Subcutaneous abdominal adipose tissue (tissue), 5 donors: ENCODE measurements around the gene NT5DC2.
"Not testable (repeated sequence)": the region's sequence is repeated elsewhere in the genome, so short reads cannot be mapped to it uniquely, and the experiment has no call there.

Experiments used
- H3K27ac ChIP-seq: one replicate; pipeline ENCODE4 v1.7.0; 2013; ENCODE audit warnings: low read depth, mild to moderate bottlenecking, inconsistent platforms, low read length, moderate library complexity
- H3K27me3 ChIP-seq, 5 donors: one replicate each; pipeline ENCODE4 v1.7.0; 2013; ENCODE audit warnings: low read length in 5 of 5, inconsistent platforms in 1 of 5; ENCODE audit not compliant: control insufficient read depth in 5 of 5, insufficient read depth in 4 of 5
- H3K36me3 ChIP-seq, 5 donors: one replicate each; pipeline ENCODE4 v1.7.0; 2013; ENCODE audit warnings: low read length in 5 of 5; ENCODE audit not compliant: control insufficient read depth in 5 of 5, insufficient read depth in 5 of 5
- H3K4me1 ChIP-seq, 5 donors: one replicate each; pipeline ENCODE4 v1.7.0; 2013; ENCODE audit warnings: low read length in 5 of 5, mild to moderate bottlenecking in 3 of 5, moderate library complexity in 1 of 5; ENCODE audit not compliant: control insufficient read depth in 5 of 5, insufficient read depth in 5 of 5
- H3K4me3 ChIP-seq, 5 donors: one replicate each; pipeline ENCODE4 v1.7.0; 2013; ENCODE audit warnings: low read length in 5 of 5, low read depth in 1 of 5
- H3K9ac ChIP-seq, 5 donors: one replicate each; pipeline ENCODE4 v1.7.0; 2013; ENCODE audit warnings: low read length in 5 of 5, mild to moderate bottlenecking in 4 of 5, moderate library complexity in 3 of 5
- H3K9me3 ChIP-seq, 5 donors: one replicate each; pipeline ENCODE4 v1.7.0; 2013; ENCODE audit warnings: low read length in 5 of 5; ENCODE audit not compliant: control insufficient read depth in 5 of 5
- donor health status: healthy.
- donor health status: healthy.
- donor health status: healthy.
- donor health status: healthy.
- donor health status: healthy.

The NT5DC2 gene

GRCh38 chr3:52531860-52532516 is 1.7 kb downstream of the NT5DC2 start:
- H3K27me3 ChIP-seq = no peaks in the 10 kb centered on the region
- peaks cover 5 to 70% (median 55%) of the 10 kb centered on the region in 5 donors for H3K4me1 ChIP-seq
- H3K9ac ChIP-seq = no peak overlapping the region
- peaks cover 0 to 19% (median 12%) of the 10 kb centered on the region in 5 donors for H3K36me3 ChIP-seq
- H3K27ac ChIP-seq = peak overlapping the region; percentile 30
- peak overlapping the region in 3 of 5 donors; percentile 22 to 72 (median 58) for H3K4me3 ChIP-seq
- no peaks in the 10 kb centered on the region for H3K9me3 ChIP-seq

- no peak overlapping the region for H3K9ac ChIP-seq
- no peaks in the 10 kb centered on the region for H3K27me3 ChIP-seq
- peaks cover 3 to 73% (median 57%) of the 10 kb centered on the region in 5 donors for H3K4me1 ChIP-seq
- no peak overlapping the region for H3K4me3 ChIP-seq
- peak overlapping the region; percentile 30 for H3K27ac ChIP-seq
- H3K36me3 ChIP-seq = peaks cover 0 to 24% (median 12%) of the 10 kb centered on the region in 5 donors
- H3K9me3 ChIP-seq = no peaks in the 10 kb centered on the region
Measured at GRCh38 chr3:52530918-52531826, 2.5 kb downstream of the NT5DC2 start.

GRCh38 chr3:52529376-52530333 is 4.0 kb downstream of the NT5DC2 start:
- Histone ChIP-seq H3K9ac (peak overlapping the region in 1 of 5 donors; percentile 4), H3K27ac (peak overlapping the region; percentile 50), H3K4me1 (peaks cover 9 to 76% (median 60%) of the 10 kb centered on the region in 5 donors), H3K27me3 (no peaks in the 10 kb centered on the region), H3K9me3 (no peaks in the 10 kb centered on the region), H3K36me3 (peaks cover 0 to 37% (median 13%) of the 10 kb centered on the region in 5 donors), H3K4me3 (no peak overlapping the region)

- peaks cover 0 to 46% (median 21%) of the 10 kb centered on the region in 5 donors for H3K36me3 ChIP-seq
- no peak overlapping the region for H3K27ac ChIP-seq
- H3K9ac ChIP-seq = no peak overlapping the region
- no peak overlapping the region for H3K4me3 ChIP-seq
- no peaks in the 10 kb centered on the region for H3K27me3 ChIP-seq
- no peaks in the 10 kb centered on the region for H3K9me3 ChIP-seq
- H3K4me1 ChIP-seq = peaks cover 9 to 74% (median 54%) of the 10 kb centered on the region in 5 donors
Measured at GRCh38 chr3:52528586-52529375, 4.9 kb downstream of the NT5DC2 start.

- Histone ChIP-seq H3K4me1 (peaks cover 9 to 69% (median 51%) of the 10 kb centered on the region in 5 donors), H3K4me3 (no peak overlapping the region), H3K9me3 (no peaks in the 10 kb centered on the region), H3K27me3 (no peaks in the 10 kb centered on the region), H3K9ac (no peak overlapping the region), H3K27ac (no peak overlapping the region), H3K36me3 (peaks cover 0 to 53% (median 29%) of the 10 kb centered on the region in 5 donors)
Measured at GRCh38 chr3:52527732-52528585, 5.7 kb downstream of the NT5DC2 start.

GRCh38 chr3:52527039-52527731 is 6.5 kb downstream of the NT5DC2 start:
- Histone ChIP-seq H3K4me1 (peaks cover 6 to 61% (median 43%) of the 10 kb centered on the region in 5 donors), H3K9me3 (no peaks in the 10 kb centered on the region), H3K27ac (no peak overlapping the region), H3K27me3 (no peaks in the 10 kb centered on the region), H3K4me3 (no peak overlapping the region), H3K9ac (no peak overlapping the region), H3K36me3 (peaks cover 0 to 61% (median 36%) of the 10 kb centered on the region in 5 donors)

- not testable (repeated sequence) for H3K9ac ChIP-seq, H3K27ac ChIP-seq, H3K9me3 ChIP-seq, H3K27me3 ChIP-seq, H3K4me3 ChIP-seq
- peaks cover 6 to 56% (median 38%) of the 10 kb centered on the region in 5 donors for H3K4me1 ChIP-seq
- H3K36me3 ChIP-seq = peaks cover 0 to 66% (median 39%) of the 10 kb centered on the region in 5 donors
Measured at GRCh38 chr3:52526671-52527038, 7.0 kb downstream of the NT5DC2 start.
